Erythroblast (primary cell): ENCODE measurements around the gene STARD10.
"Not testable (repeated sequence)": the region's sequence is repeated elsewhere in the genome, so short reads cannot be mapped to it uniquely, and the experiment has no call there.

Experiments
- DNase-seq, 2 experiments: peaks; one replicate each; lab custom pipeline; 2025; lab: John Stamatoyannopoulos, UW
- GATA1 ChIP-seq: IDR thresholded peaks from 2 replicates; pipeline ENCODE4 v1.6.1; 2011; ENCODE audit warnings: low read depth, mild to moderate bottlenecking, control low read depth, low read length, moderate library complexity
- POLR2A ChIP-seq: IDR thresholded peaks from 2 replicates; pipeline ENCODE4 v1.6.1; 2011; ENCODE audit warnings: mild to moderate bottlenecking, low read length

The STARD10 gene

GRCh38 chr11:72829884-72830533 is 36.2 kb upstream of the STARD10 start:
- no peak for DNase-seq
- TF ChIP-seq GATA1 (no peak), POLR2A (no peak)

GRCh38 chr11:72829178-72829577 is 35.3 kb upstream of the STARD10 start:
- no peak for TF ChIP-seq POLR2A
- no peak for TF ChIP-seq GATA1
- no peak for DNase-seq

DNA sequence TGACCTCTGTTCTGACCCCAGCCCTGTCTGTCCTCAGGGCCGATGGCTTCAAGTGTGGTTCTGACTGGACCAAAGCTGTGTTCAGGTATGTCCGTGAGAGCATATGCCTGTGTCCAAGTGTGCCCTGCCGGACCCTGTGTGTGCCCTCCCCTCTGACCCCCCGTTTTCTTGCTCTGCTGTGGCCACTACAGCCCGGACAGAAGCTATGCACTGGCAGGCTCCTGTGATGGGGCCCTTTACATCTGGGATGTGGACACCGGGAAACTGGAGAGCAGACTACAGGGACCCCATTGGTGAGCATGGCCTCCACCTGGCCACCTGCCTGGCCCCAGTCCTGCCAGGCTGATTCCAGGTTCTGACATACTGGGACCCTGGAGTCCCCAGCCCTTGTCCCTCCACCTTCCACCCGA is 34.9 kb upstream of the STARD10 start:
- DNase-seq, result no peak
- TF ChIP-seq GATA1 (no peak), POLR2A (no peak)

DNA sequence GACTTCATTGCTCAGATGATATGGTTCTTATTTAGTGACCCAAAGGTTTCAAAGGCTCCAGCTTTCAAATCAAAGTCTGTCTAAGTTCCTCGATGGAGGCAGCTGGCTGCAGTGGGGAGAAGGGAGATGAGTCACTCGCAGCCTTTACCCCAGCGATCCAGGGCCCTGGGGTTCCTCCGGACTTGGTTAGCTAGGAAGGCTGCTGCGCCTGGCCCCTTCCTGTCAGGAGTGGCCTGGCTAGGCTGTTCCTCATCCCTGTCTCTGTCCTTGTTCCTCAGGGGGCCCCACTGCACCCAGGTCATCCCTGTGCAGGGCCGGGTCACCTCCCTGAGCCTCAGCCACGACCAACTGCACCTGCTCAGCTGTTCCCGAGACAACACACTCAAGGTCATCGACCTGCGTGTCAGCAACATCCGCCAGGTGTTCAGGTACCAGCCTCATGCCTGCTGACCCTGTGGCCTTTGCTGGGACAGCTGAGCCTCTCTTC is 34.3 kb upstream of the STARD10 start:
- TF ChIP-seq POLR2A, result no peak
- no peak for TF ChIP-seq GATA1
- no peak for DNase-seq

DNA sequence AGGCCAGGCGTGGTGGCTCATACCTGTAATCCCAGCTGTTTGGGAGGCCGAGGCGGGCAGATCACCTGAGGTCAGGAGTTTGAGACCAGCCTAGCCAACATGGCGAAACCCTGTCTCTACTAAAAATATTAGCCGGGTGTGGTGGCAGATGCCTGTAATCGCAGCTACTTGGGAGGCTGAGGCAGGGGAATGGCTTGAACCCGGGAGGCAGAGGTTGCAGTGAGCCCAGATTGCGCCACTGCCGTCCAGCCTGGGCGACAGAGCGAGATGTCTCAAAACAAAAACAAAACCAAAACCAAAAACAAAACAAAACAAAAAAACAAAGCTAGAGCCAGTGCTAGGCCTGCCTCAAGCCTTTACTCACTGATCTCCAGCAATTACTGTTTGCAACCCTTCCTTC is 33.8 kb upstream of the STARD10 start:
- not testable (repeated sequence) for DNase-seq

DNA sequence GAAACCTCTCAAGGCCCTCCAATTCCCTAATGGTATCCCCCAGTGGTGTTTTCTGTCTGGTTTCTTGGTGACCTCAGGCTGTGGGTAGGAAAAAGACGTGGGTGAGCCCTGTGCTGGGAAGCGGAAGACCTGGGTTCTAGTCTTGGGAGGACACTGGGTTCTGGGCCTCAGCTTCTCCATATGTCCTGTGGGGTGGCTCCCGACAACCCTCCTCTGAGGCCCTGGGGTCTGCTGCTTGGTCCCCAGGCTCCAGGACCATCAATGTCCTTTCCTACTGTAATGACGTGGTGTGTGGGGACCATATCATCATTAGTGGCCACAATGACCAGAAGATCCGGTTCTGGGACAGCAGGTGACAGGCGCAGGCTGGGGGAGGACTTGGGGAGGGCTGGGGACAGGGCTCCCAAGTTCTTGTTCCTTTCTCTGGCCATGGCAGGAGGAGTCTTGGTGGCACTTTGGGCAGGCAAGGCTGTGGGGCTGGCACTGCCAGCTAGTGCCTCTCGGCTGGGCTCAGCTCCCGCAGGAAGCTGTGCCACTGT is 33.2 kb upstream of the STARD10 start:
- TF ChIP-seq POLR2A, result no peak
- no peak for TF ChIP-seq GATA1
- no peak for DNase-seq

DNA sequence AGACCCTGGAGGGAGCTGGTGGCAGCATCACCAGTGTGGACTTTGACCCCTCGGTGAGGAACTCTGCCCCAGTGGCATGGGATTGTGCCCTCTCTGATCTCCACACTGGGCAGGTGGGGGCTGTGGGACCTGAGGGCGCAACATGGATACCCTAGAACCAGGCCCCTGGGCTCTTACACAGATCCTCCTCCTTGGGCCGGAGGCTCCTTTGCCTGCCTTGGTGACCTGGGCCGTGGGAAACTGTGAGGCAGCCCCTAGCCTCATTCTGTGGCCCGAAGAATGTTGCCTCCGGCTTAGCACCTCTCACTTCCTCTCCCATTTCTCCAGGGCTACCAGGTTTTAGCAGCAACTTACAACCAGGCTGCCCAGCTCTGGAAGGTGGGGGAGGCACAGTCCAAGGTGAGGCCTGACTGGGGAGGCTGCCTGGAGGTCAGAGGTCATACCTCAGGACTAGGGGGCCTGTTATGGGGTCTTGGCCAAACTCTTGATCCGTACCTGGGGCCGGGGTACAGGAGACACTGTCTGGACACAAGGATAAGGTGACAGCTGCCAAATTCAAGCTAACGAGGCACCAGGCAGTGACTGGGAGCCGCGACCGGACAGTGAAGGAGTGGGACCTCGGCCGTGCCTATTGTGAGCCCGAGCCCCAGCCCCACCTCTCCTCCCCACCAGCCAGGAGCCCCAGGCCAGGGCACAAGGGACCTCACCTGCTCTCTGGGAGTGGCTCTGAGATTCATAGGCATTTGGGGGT is 32.5 kb upstream of the STARD10 start:
- TF ChIP-seq GATA1 (no peak), POLR2A (no peak)

DNA sequence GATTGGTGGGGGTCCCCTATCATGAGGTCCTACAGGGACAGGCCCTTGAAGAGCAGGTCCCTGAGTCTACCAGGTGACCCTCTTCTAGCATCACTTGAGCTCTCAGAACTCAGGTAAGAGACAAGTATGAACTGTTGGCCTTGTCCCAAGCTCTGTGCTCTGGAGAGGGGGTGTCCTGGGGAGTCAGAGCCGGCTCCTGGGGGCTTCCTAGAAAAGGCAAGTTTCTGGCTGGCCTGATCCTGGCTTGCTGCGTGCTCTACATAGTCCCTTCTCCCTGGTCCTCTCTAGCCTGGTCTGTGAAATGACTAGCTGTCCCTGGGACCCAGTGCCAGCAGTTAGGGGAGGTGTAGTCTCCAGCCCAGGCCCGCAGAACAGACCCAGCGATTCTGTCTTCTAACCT is 31.8 kb upstream of the STARD10 start:
- TF ChIP-seq GATA1 (no peak), POLR2A (no peak)
- DNase-seq, result no peak

More for the DNA sequence above, 32.5 kb upstream of the STARD10 start:
- DNase-seq, result no peak

DNA sequence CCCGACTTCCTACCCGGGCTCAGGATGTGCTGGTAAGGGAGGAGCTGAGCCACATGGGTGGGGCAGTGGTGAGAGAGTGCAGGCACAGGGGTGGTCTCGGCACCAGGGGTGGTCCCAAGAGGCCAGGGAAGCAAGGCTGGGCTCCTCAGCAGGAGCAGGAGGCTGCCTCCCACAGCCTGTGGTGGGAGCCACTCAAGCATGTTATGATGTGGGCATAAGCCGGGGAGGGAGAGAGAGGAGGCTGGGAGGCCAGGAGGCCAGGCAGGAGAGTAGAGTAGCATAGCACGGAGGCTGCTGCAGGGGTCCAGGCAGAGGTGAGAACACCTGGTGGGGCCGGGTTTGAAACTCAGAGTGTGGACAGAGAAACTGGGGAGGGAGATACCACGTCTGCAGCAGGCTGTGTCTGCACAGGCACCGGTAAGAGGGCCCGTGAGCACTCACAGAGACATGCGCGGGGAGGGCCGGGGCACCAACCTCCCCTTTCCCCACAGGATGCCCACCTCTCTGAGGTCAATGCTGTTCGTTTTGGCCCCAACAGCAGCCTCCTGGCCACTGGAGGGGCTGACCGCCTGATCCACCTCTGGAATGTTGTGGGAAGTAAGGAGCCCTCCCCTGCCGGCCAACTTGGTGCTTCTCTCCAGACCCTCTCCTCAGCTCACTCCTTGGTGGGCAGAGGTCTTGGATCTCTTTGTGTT is 31.1 kb upstream of the STARD10 start:
- TF ChIP-seq GATA1 (no peak), POLR2A (no peak)
- DNase-seq, result no peak

DNA sequence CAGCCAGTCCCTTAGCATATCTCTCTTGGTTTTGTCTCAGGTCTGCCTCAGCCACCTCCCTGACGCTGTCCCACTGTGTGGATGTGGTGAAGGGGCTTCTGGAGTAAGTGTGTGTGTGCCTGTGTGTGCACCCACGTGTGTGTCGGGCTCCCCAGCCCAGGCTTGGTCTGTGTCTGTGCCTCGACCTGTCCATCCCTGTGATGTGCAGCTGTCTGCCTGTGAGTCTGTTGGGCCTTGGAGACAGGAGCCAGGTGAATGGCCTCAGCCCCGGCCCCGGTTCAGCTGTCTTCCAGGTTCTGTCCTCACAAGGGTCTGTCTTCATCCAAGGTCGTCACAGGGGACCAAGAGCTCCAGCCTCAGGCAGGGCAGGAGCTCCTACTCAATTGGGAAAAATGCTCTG is 30.2 kb upstream of the STARD10 start:
- TF ChIP-seq POLR2A, result no peak
- TF ChIP-seq GATA1, result no peak
- no peak for DNase-seq

- TF ChIP-seq POLR2A (no peak), GATA1 (no peak)
- no peak for DNase-seq
These were observed 29.4 kb upstream of the STARD10 start for GRCh38 chr11:72823105-72823804.

DNA sequence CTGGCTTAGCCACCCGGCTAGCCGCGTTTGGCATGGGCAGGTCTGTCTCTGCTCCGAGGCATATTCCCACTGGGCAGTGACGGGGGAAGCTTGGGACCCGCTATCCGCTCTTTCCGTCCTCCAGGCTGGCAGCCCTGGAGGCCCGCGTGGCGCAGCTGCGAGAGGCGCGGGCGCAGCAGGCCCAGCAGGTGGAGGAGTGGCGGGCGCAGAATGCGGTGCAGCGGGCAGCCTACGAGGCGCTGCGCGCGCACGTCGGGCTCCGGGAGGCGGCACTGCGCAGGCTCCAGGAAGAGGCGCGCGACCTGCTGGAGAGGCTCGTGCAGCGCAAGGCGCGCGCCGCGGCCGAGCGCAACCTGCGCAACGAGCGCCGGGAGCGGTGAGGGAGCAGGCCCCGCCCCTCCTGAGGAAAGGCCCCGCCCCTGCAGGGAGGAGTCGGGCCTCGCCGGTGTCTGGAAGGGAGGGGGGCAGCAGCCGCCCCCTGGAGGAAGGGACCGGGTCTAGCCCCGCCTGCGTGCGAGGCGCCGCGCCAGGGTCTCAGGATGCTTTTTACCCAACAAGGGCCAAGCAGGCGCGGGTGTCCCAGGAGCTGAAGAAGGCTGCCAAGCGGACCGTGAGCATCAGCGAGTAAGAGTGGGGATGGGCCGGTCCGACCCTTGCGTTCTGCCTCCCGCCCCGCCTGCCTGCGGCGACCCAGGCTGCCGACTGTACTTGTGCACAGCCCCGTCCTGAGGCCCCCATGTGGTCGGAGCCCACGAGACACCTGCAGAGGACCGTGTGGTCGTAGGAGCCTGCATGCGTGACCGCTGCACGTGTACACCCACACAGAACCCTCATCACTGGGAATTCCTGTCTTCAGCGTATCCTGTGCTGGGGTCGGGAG is 28.3 kb upstream of the STARD10 start:
- TF ChIP-seq GATA1 (no peak), POLR2A (peak; percentile 16)

More for the DNA sequence above, 28.3 kb upstream of the STARD10 start:
- peak; percentile 86 to 91 for DNase-seq
